Epithelial cell of esophagus (primary cell): ENCODE results near the gene RFC3.
A peak's percentile ranks its signal among the peaks of the same experiment; 100 is the strongest.

Source experiments
- DNase-seq: peaks from one replicate; pipeline ENCODE4 v3.0.0; 2010; ENCODE audit warnings: low read depth
- H3K4me3 ChIP-seq: 2 replicates; pipeline ENCODE4 v1.5.1; 2011; ENCODE audit warnings: mild to moderate bottlenecking, low read length, control low read depth
- TF ChIP-seq, protein P1 (sequence below): IDR thresholded peaks from 2 replicates; pipeline ENCODE4 v1.5.1; 2011; ENCODE audit warnings: low read depth, mild to moderate bottlenecking, low read length, control low read depth, inconsistent platforms; ENCODE audit not compliant: insufficient read depth; ENCODE audit errors: missing control alignments

RFC3 gene

DNA sequence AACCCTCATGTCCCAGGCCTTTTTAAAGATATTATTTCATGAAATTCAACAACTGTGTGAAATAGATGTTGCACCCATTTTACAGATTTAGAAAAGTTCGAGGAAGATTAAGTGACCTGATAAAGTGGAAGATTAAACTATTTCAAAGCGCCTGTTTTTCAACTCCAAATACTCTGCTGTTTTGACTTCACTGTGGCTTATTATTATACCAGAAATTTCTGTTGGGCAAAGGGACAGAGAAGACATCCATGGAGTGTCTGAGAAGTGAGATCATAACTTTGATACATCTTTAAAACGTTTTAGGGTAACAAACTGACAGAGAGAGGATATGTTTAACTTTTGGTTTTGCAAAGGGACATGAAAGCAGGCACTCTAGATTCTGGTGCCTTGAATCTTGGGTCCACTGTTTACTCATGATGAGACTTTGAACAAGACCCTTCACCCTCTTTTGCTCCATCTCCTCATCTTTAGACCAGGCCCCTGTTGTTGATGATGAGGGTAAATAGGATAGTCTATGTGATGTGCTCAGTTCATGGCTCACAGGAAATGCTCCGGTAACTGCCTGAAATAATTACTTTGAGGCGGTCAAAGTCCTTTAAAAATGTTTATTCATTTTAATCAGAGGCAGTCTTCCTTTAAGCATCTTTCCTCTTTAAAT, 55.4 kb downstream of the RFC3 start:
- no peak overlapping the region for H3K4me3 ChIP-seq
- TF ChIP-seq, protein P1, sequence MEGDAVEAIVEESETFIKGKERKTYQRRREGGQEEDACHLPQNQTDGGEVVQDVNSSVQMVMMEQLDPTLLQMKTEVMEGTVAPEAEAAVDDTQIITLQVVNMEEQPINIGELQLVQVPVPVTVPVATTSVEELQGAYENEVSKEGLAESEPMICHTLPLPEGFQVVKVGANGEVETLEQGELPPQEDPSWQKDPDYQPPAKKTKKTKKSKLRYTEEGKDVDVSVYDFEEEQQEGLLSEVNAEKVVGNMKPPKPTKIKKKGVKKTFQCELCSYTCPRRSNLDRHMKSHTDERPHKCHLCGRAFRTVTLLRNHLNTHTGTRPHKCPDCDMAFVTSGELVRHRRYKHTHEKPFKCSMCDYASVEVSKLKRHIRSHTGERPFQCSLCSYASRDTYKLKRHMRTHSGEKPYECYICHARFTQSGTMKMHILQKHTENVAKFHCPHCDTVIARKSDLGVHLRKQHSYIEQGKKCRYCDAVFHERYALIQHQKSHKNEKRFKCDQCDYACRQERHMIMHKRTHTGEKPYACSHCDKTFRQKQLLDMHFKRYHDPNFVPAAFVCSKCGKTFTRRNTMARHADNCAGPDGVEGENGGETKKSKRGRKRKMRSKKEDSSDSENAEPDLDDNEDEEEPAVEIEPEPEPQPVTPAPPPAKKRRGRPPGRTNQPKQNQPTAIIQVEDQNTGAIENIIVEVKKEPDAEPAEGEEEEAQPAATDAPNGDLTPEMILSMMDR = no peak
- no peak for DNase-seq

DNA sequence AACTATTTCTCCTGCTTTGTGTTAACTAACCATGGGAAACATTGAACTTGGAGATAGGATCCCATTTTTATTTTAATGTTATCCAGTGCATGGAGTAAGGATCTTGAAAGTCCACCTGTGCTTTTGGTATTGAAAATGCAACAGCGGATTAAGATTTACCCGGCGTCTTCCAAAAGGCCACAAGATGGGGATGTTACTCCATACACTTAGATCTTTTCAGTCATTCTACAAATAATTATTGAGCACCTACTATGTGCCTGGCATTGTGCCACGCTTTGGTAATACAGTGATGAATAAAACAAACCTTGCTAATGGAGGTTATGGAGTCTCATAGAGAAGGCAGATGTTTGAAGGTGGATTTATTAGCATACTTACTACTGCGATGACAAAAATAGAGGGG, 56.9 kb downstream of the RFC3 start:
- TF ChIP-seq, protein P1 = peak; percentile 4
- DNase-seq = no peak

DNA sequence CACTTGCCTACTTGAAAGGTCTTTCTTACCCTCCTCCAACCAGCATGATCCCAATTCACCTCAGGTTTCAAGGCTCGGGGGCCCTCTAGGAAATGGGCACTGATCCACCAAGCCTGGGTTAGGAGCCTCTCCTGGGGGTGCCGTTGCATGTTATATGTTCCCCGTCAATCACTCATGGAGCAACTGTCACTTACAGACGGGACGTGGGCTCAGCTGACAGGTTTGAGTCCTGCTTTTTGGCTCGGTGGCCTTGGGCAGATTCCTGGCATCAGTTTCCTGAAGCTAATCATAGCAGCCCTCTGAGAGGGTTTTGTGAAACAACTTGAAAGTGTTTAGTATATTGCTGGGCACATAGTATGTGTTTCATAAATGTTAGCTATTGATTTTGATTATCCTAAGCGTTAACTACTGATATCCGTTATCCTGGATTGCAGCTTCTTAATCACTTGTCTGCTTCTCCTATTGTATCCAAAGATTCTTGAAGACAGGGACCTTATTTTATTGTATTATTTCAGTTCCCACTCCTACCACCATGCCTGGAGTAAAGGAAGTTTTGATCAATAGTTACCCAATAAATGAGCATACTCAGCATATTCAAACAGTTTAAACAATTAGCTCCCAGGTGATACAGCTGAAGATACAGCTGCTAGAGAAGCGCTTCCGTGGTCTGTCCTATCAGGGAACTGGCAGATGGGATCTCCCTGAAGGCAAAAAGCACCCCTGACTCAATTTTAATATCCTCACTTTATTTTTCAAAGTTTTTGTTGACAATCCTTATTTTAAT, 57.9 kb downstream of the RFC3 start:
- TF ChIP-seq, protein P1 = no peak
- H3K4me3 ChIP-seq = no peak overlapping the region
- no peak for DNase-seq

More for the DNA sequence above, 56.9 kb downstream of the RFC3 start:
- no peak overlapping the region for H3K4me3 ChIP-seq

DNA sequence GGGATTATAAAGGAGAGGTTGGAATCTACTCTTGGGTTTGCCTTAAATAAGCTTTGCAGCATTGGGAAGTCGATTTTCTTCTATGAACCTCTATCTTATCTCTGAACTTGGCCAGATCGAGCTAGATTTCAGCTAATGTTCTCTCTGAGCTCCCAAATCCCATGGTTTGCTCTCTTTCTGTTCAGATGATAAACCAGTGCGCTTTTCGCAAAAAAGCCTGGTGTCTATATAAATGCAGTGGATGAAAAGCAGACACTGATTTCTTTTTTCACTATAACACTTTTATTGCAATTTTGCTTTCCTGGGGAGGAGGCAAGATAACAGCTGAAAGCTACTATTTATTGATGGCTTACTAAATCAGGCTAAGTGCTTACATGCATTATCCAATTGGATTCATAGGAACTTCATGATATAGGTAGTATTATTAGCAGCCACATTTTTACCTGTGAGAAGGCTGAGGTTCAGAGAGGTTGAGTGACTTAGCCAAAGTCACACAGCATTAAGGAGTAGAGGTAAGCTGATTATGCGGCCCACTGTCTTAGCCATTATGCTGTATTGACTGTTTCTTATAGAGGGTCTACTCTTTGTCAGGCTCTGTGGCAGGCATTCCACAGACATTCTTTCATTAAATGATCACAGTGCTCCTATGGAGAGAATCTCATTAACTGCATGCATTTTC, 58.9 kb downstream of the RFC3 start:
- DNase-seq = no peak
- no peak overlapping the region for H3K4me3 ChIP-seq
- TF ChIP-seq, protein P1 = no peak

DNA sequence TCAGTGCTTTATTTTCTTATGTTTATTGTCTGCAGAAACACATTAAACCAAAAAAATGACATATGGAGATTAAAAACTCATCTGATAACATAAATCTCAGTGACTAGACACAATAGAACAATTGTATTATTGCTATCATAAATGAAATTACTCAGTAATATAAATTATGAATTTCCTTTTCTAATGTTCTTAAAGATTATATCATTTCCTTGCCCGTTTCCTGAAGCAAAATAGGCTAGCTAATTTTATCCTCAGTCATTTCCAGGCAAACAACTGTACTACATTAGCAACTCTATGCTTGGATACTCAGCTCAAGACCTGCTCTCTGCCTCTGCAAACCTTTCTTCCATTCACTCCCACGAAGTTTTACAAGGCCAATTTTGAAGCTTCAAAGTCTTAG, 61.2 kb downstream of the RFC3 start:
- TF ChIP-seq, protein P1 = no peak
- no peak for DNase-seq
- no peak overlapping the region for H3K4me3 ChIP-seq

DNA sequence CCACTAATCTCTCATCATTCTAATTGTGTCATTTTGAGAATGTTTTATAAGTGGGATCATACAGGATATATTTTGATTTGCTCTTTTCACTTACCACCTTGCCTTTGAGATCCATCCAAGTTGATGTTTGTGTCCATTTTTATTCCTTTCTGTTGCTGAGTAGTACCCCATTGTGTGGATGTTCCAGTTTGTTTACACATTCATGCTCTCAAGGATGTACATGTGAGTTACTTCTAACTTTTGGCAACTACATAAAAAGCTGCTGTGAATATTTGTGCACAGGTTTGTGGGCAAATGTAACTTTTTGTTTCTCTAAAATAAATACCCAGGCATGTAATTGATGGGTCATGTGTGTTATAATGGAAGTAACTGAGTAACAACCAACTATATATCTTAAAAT, 64.9 kb downstream of the RFC3 start:
- TF ChIP-seq, protein P1 = no peak
- DNase-seq = no peak
- no peak overlapping the region for H3K4me3 ChIP-seq
